BLaER1 (cell line): ENCODE results near the gene MRPS18A.

Experiments
- H3K27ac ChIP-seq: shearing (Covaris generic); formaldehyde crosslinking; 2 replicates; pipeline ENCODE4 v1.8.1; 2022
- H3K27me3 ChIP-seq: shearing (Covaris generic); formaldehyde crosslinking; 2 replicates; pipeline ENCODE4 v1.8.1; 2022
- H3K36me3 ChIP-seq: shearing (Covaris generic); formaldehyde crosslinking; 2 replicates; pipeline ENCODE4 v1.8.1; 2022
- H3K4me1 ChIP-seq: shearing (Covaris generic); formaldehyde crosslinking; 2 replicates; pipeline ENCODE4 v1.8.1; 2022
- H3K4me2 ChIP-seq: shearing (Covaris generic); formaldehyde crosslinking; 2 replicates; pipeline ENCODE4 v1.8.1; 2022
- H3K4me3 ChIP-seq: shearing (Covaris generic); formaldehyde crosslinking; 2 replicates; pipeline ENCODE4 v1.8.1; 2022
- H3K9ac ChIP-seq: shearing (Covaris generic); formaldehyde crosslinking; 2 replicates; pipeline ENCODE4 v1.8.1; 2022
- H3K9me3 ChIP-seq: shearing (Covaris generic); formaldehyde crosslinking; 2 replicates; pipeline ENCODE4 v1.8.1; 2022
- H4K20me1 ChIP-seq: shearing (Covaris generic); formaldehyde crosslinking; 2 replicates; pipeline ENCODE4 v1.8.1; 2022
- Cebpa-rat ChIP-seq: shearing (Covaris generic); IDR thresholded peaks from 2 replicates; pipeline ENCODE4 v1.8.1; 2022

MRPS18A gene

DNA sequence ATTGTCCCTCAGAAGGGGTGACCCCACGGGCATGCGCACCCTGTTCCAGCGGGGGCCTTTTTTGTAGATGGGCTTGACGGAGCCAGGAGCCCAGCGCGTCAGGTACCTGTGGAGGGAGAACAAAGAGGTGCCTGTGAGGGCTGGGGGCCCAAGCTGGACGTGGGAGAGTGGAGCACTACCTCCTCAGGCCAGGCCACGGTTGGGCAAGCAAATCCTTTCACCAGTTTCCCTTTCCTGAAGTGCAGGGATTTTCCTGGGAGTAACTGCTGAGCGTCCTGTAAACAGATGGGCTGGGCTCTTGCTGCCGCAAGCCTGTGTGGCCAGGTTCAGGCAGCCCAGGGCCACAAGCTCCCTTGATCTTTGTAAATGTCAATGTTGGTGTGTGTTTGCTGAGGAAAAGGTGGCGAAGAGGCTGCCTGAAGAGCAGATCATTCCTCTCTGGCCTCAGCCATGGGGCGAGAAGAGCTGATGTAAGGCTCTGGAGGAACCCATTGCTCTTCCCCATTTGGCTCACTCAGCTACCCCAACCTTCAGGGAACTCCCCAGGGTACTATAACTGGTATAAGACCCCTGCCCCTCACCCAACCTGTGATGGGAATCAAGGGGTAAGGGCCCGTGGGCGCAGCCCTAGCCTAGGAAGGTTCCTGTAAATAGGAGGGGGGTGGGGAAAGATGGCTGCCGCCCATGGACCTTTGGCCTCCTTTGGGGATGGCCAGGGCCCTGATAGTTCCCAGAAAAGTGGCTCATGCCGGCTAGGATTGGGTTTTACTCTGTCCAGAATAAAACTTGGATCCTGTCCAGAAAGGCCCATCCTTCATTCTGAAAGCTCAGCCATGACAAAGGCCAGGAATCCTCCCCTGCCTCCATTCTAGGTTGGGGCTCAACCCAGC is 15.5 kb downstream of the MRPS18A start:
- Histone ChIP-seq H3K9ac (no peak overlapping the region), H3K4me3 (no peak overlapping the region), H3K27me3 (no peaks in the 10 kb centered on the region), H3K27ac (no peak overlapping the region), H4K20me1 (peaks cover 34% of the 10 kb centered on the region), H3K4me2 (no peak overlapping the region), H3K4me1 (peaks cover 11% of the 10 kb centered on the region), H3K9me3 (no peaks in the 10 kb centered on the region), H3K36me3 (peaks cover 86% of the 10 kb centered on the region)
- TF ChIP-seq Cebpa-rat = no peak

DNA sequence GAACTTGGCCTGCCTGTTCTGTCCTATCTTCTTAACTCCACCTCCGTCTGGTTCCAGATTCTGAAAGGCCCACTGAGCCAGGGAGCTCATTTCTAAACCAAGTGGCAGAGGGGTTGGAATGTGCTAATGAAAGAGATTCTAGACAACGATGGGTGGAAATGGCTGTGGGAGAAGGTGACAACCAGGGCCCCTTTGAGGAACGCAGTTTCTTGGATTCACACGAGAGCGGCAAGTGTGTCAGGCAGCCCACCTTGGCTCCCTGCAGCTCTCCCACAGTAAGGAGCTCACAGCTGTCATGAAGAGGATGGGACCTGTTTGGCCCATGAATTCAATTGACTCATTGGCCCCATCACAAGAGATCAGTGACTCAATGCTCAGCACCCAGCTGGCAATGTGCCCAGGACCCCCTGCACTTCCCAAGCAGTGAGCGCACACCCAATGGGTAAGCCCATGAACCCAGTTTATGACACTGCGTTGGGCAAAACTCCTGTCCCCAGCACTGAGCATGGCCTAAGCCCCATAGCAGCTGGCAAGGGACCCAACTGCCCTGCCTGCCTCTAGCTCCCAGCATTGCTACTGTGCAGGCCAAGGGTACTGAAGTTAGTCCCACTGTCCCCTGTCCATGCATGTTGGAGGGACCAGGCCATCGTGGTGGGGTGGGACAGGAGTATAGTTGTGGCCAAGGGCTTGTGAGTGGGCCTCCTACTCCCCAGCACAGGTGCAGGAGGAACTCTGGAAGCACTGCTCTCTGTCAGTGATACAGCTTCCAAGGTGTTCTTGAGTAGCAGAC is 16.4 kb downstream of the MRPS18A start:
- H3K4me2 ChIP-seq = no peak overlapping the region
- no peak overlapping the region for H3K9ac ChIP-seq
- no peaks in the 10 kb centered on the region for H3K9me3 ChIP-seq
- peaks cover 11% of the 10 kb centered on the region for H3K4me1 ChIP-seq
- no peak overlapping the region for H3K4me3 ChIP-seq
- no peak for TF ChIP-seq Cebpa-rat
- H3K36me3 ChIP-seq = peaks cover 77% of the 10 kb centered on the region
- H3K27me3 ChIP-seq = no peaks in the 10 kb centered on the region
- no peak overlapping the region for H3K27ac ChIP-seq
- peaks cover 27% of the 10 kb centered on the region for H4K20me1 ChIP-seq

DNA sequence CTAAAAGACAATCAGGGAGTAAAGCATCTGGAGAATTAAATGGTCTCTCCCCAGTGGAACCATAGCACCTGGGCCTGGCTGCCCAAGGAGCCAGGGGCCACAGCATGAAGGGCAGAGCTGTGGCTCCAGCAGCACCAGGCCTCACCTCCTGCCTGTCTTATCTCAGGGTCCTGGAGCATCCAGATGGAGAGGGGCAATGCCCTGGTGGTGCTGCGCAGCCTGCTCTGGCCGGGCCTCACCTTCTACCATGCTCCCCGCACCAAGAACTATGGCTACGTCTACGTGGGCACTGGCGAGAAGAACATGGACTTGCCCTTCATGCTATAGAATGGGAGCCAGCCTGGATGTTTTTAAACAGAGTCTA is 17.0 kb downstream of the MRPS18A start:
- Histone ChIP-seq H3K4me1 (peaks cover 11% of the 10 kb centered on the region), H3K9ac (no peak overlapping the region), H4K20me1 (peaks cover 23% of the 10 kb centered on the region), H3K27me3 (no peaks in the 10 kb centered on the region), H3K4me3 (no peak overlapping the region), H3K27ac (no peak overlapping the region), H3K36me3 (peaks cover 71% of the 10 kb centered on the region), H3K4me2 (no peak overlapping the region), H3K9me3 (no peaks in the 10 kb centered on the region)
- TF ChIP-seq Cebpa-rat = no peak

DNA sequence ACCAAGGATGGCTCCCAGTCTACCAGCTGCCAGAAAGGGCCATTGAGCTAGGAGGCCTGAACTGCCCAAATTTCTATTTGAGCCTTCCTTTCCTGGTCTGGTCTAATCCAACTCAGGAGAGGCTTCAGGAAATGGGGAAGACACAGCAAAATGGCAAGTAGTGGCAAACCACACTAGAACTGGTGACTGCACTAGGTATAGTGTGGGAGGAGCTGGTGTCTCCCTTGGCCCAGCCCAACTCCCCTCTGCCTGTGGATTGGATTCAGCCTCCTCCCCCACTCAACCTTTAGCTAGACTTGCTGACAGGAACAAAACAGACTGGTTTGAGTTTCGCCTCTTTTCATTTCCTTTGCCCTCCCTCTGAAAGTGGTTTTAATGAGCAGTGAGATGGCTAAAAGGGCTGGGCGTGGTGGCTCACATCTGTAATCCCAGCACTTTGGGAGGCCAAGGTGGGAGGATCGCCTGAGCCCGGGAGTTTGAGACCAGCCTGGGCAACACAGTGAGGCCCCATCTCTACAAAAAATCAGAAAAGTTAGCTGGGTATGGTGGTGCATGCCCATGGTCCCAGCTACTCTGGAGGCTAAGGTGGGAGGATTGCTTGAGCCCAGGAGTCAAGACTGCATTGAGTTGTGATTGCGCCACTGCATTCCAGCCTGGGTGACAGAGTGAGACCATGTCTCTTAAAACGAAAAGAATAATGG is 17.5 kb downstream of the MRPS18A start:
- Histone ChIP-seq H3K4me2 (no peak overlapping the region), H3K4me3 (no peak overlapping the region), H3K9ac (0 out of 2 replicates have a peak overlapping the region, but pooled peaks have one; percentile 19), H3K9me3 (no peaks in the 10 kb centered on the region), H4K20me1 (peaks cover 17% of the 10 kb centered on the region; the same call in 1 of the 2 replicates), H3K36me3 (peaks cover 66% of the 10 kb centered on the region), H3K27ac (no peak overlapping the region), H3K27me3 (no peaks in the 10 kb centered on the region), H3K4me1 (peaks cover 11% of the 10 kb centered on the region)
- no peak for TF ChIP-seq Cebpa-rat

DNA sequence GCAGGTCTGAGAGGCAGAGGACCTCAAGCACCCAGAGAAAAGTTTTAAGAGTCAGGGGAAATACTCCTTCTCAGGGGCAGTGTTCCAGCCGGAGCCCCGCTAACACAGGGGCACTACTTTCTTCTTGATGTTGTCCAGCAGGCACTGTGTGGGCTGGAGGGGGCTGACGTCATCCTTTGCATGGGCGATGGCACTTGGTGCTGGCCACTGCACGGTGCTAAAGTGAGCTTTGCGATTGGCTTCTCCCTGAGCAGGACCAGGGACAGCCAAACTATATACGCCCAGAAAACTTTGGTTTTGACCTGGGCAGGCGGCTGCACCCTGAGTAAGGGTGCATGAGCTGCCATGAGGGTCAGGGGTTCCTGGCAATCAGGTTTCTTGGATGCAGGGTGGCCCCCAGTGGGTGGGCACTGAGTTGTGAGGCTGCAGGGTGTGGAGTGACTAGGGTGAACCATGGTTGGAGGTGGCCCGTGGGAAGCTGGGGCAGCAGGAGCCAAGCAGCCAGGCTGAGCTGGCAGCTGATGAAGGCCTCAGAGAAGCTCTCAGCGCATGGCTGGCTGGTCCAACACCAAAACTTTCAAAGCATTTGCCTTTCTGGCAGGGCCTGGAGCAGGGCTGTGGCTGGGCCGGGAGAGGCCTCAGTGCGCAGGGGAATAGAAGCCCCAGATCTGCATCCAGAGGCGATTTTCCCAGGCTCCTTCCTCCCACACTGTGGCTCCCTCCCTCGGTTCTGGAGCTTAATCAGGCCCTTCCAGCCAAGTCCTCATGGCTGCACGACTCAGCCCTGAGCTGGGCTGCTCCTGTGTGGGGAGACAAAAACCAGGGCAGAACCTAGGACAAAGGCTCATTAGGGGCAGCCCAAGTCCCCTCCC is 18.3 kb downstream of the MRPS18A start:
- no peak for TF ChIP-seq Cebpa-rat
- Histone ChIP-seq H3K9me3 (no peaks in the 10 kb centered on the region), H3K27ac (no peak overlapping the region), H3K4me2 (no peak overlapping the region), H3K27me3 (no peaks in the 10 kb centered on the region), H3K4me1 (peaks cover 11% of the 10 kb centered on the region), H3K4me3 (no peak overlapping the region), H3K9ac (0 out of 2 replicates have a peak overlapping the region, but pooled peaks have one; percentile 19), H3K36me3 (peaks cover 58% of the 10 kb centered on the region), H4K20me1 (peaks cover 16% of the 10 kb centered on the region; the same call in 1 of the 2 replicates)

DNA sequence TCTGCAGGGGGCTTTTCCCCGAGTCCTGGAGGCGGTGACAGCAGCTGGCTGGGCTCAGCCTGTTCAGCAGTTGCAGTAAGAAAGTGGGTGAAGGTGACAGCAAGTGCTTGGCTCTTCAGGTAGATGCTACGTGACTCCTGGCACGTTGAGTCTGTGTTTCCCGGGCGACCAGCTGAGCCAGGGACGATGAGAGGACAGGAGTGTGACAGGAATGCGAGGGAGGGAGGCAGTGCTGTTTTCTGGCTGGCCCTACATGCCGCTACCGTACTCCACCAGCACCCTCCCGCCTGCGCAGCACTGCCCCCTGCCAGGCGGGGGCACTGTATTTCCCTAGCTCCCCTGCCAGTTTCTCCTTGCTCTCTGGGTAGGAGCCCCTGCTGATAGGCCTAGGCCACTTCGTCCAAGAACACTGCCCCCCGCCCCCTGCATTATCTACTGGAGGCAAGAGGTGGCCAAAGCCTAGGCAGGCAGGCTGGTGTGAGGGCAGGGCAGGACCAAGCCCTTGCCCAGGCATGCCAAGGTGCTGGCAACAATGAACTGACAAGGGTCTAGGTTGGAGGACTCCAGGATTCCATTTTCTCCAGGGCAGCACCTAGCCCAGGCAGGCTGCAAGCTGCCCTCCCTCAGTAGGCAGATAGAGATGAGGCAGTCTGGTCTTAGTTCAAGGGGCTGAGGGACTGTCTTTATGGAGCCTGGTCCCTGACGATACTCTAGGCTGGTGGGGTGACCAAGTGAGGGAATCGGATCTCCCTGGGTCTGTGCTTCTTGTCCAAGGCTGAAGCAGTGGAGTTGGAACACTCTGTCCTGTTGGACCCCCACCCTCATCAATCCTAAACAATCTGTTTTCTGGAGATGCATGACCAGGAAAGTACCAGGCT is 19.2 kb downstream of the MRPS18A start:
- no peaks in the 10 kb centered on the region for H3K9me3 ChIP-seq
- no peak for TF ChIP-seq Cebpa-rat
- no peaks in the 10 kb centered on the region for H3K27me3 ChIP-seq
- H3K9ac ChIP-seq = no peak overlapping the region
- no peak overlapping the region for H3K27ac ChIP-seq
- peak overlapping the region; percentile 73; the same call in 1 of the 2 replicates for H3K4me2 ChIP-seq
- peaks cover 8% of the 10 kb centered on the region; the same call in 1 of the 2 replicates for H4K20me1 ChIP-seq
- H3K4me3 ChIP-seq = no peak overlapping the region
- peaks cover 11% of the 10 kb centered on the region for H3K4me1 ChIP-seq
- H3K36me3 ChIP-seq = peaks cover 49% of the 10 kb centered on the region

DNA sequence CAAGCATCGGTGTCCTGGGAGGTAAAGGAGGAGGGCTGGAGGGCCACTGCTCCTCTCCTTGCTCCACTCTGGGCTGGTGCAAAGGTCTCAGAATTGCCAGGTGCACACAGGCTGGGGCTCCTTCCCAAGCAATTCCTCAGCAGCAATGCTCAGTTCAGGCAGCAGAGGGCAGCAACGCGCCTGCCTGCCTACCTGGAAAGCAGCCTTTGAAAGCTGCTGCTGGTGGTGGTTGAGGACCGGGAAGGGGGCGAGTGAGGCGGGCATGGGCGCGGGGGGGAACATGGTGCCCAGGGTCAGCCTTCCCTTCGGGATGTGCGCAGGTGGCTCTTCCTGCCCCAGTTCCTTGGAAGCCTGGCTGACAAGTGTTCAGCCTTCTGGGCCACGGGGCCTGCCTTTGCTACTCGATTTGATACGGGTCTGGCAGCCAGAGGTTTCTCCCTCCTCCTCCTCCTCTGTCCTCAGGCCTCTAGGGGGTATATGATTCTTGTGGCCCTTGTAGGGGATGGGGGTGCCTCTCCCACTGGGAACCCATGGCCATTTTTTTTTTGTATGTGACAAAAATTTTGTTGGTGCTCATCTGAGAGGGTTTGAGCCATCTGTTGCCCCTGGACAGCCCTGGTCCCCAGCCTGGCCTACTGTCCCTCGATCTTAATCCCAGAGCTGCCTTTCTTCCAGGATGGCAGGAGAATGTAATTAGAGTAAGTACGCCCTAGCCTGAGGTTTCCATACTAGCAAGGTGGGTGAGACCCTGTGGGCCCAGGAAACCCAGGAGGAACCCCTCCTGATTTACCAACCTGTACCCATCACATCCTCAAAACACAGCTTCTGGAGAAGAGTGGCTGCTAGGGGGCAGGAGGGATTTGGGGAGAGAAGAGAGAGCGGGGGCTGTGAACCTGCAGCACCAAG is 20.1 kb downstream of the MRPS18A start:
- H3K9ac ChIP-seq = peak overlapping the region; percentile 55; the same call in 1 of the 2 replicates
- peaks cover 40% of the 10 kb centered on the region for H3K36me3 ChIP-seq
- H3K4me1 ChIP-seq = peaks cover 11% of the 10 kb centered on the region
- H3K27me3 ChIP-seq = no peaks in the 10 kb centered on the region
- no peak for TF ChIP-seq Cebpa-rat
- no peaks in the 10 kb centered on the region for H3K9me3 ChIP-seq
- no peak overlapping the region for H3K27ac ChIP-seq
- H3K4me3 ChIP-seq = 0 out of 2 replicates have a peak overlapping the region, but pooled peaks have one; percentile 35
- peaks cover 6% of the 10 kb centered on the region; the same call in 1 of the 2 replicates for H4K20me1 ChIP-seq
- H3K4me2 ChIP-seq = peak overlapping the region; percentile 73
